SK-N-SH treated with all-trans-retinoic acid at 6 μM for 48 hours (cell line): ENCODE results near the gene RAB6A.

Experiments used
- ATAC-seq: fragments of 200-7000 bp; cut with Tn5 transposase; 3 replicates; pipeline ENCODE4 v1.9.1; 2020; ENCODE audit warnings: mild to moderate bottlenecking, moderate library complexity
- ARNTL ChIP-seq: fragments of 450-650 bp; formaldehyde crosslinking; IDR thresholded peaks from 2 replicates; pipeline ENCODE4 v1.5.0; 2020; ENCODE audit warnings: low read depth, mild to moderate bottlenecking, moderate library complexity, borderline replicate concordance
- BACH2 ChIP-seq: fragments of 250-450 bp; sonication (Bioruptor Pico); IDR thresholded peaks from 2 replicates; pipeline ENCODE4 v1.9.0; 2021; ENCODE audit warnings: mild to moderate bottlenecking, borderline replicate concordance
- CSDC2 ChIP-seq: fragments of 250-450 bp; sonication (Bioruptor Pico); IDR thresholded peaks from 2 replicates; pipeline ENCODE4 v1.5.0; 2020; ENCODE audit warnings: mild to moderate bottlenecking, moderate library complexity
- ESRRG ChIP-seq: fragments of 250-450 bp; sonication (Bioruptor Pico); IDR thresholded peaks from 2 replicates; pipeline ENCODE4 v1.6.1; 2021; ENCODE audit warnings: mild to moderate bottlenecking
- GLIS3 ChIP-seq: fragments of 250-450 bp; sonication (Bioruptor Pico); IDR thresholded peaks from 2 replicates; pipeline ENCODE4 v1.5.0; 2020; ENCODE audit warnings: mild to moderate bottlenecking, moderate library complexity
- ISL1 ChIP-seq: fragments of 250-450 bp; sonication (Bioruptor Pico); IDR thresholded peaks from 2 replicates; pipeline ENCODE4 v2.1.2; 2022; ENCODE audit warnings: mild to moderate bottlenecking, moderate library complexity
- OSR1 ChIP-seq: fragments of 250-450 bp; sonication (Bioruptor Pico); IDR thresholded peaks from 2 replicates; pipeline ENCODE4 v1.8.0; 2022; ENCODE audit warnings: moderate library complexity, mild to moderate bottlenecking, inconsistent platforms
- PATZ1 ChIP-seq: fragments of 250-450 bp; sonication (Bioruptor Pico); IDR thresholded peaks from 2 replicates; pipeline ENCODE4 v1.8.0; 2020; ENCODE audit warnings: mild to moderate bottlenecking, moderate library complexity, borderline replicate concordance
- POU6F1 ChIP-seq: fragments of 250-450 bp; sonication (Bioruptor Pico); IDR thresholded peaks from 2 replicates; pipeline ENCODE4 v1.8.0; 2021; ENCODE audit warnings: low read depth, mild to moderate bottlenecking, moderate library complexity, borderline replicate concordance
- PPARA ChIP-seq: fragments of 250-450 bp; sonication (Bioruptor Pico); IDR thresholded peaks from 2 replicates; pipeline ENCODE4 v1.5.0; 2020; ENCODE audit warnings: mild to moderate bottlenecking, borderline replicate concordance
- RARB ChIP-seq: fragments of 250-450 bp; sonication (Bioruptor Pico); IDR thresholded peaks from 2 replicates; pipeline ENCODE4 v1.8.0; 2021; ENCODE audit warnings: mild to moderate bottlenecking, moderate library complexity
- SNAI2 ChIP-seq: fragments of 250-450 bp; sonication (Bioruptor Pico); IDR thresholded peaks from 2 replicates; pipeline ENCODE4 v1.5.0; 2020; ENCODE audit warnings: mild to moderate bottlenecking, moderate library complexity
- TCF4 ChIP-seq: fragments of 250-450 bp; sonication (Bioruptor Pico); IDR thresholded peaks from 2 replicates; pipeline ENCODE4 v1.8.0; 2021; ENCODE audit warnings: mild to moderate bottlenecking, moderate library complexity, borderline replicate concordance
- TOX ChIP-seq: fragments of 250-450 bp; sonication (Bioruptor Pico); IDR thresholded peaks from 2 replicates; pipeline ENCODE4 v1.8.0; 2021; ENCODE audit warnings: mild to moderate bottlenecking, moderate library complexity, borderline replicate concordance
- TSHZ2 ChIP-seq: fragments of 250-450 bp; sonication (Bioruptor Pico); IDR thresholded peaks from 2 replicates; pipeline ENCODE4 v1.5.0; 2020; ENCODE audit warnings: mild to moderate bottlenecking, moderate library complexity
- ZC3H10 ChIP-seq: fragments of 250-450 bp; sonication (Bioruptor Pico); IDR thresholded peaks from 2 replicates; pipeline ENCODE4 v1.5.1; 2021; ENCODE audit warnings: mild to moderate bottlenecking, moderate library complexity
- ZFP3 ChIP-seq: fragments of 250-450 bp; sonication (Bioruptor Pico); IDR thresholded peaks from 2 replicates; pipeline ENCODE4 v1.5.0; 2020; ENCODE audit warnings: mild to moderate bottlenecking, moderate library complexity
- ZFP30 ChIP-seq: fragments of 450-650 bp; formaldehyde crosslinking; IDR thresholded peaks from 2 replicates; pipeline ENCODE4 v1.5.0; 2022; ENCODE audit warnings: mild to moderate bottlenecking, moderate library complexity
- ZNF565 ChIP-seq: fragments of 450-650 bp; formaldehyde crosslinking; conservative IDR thresholded peaks from 2 replicates; pipeline ENCODE4 v1.5.0; 2020; ENCODE audit warnings: low read depth, mild to moderate bottlenecking, moderate library complexity
- ZNF8 ChIP-seq: fragments of 450-650 bp; formaldehyde crosslinking; IDR thresholded peaks from 2 replicates; pipeline ENCODE4 v1.5.0; 2020; ENCODE audit warnings: mild to moderate bottlenecking, moderate library complexity

The RAB6A gene

GRCh38 chr11:73651661-73652045, 109.2 kb downstream of the RAB6A start:
- ATAC-seq: no peak

GRCh38 chr11:73651252-73651651, 109.6 kb downstream of the RAB6A start:
- no peak for TF ChIP-seq ZFP3 (CRISPR knock-in tag)
- TF ChIP-seq SNAI2: no peak
- TF ChIP-seq TSHZ2 (CRISPR knock-in tag): no peak
- no peak for TF ChIP-seq ISL1 (CRISPR knock-in tag)
- no peak for TF ChIP-seq TOX (CRISPR knock-in tag)
- no peak for TF ChIP-seq POU6F1 (CRISPR knock-in tag)
- no peak for TF ChIP-seq PPARA (CRISPR knock-in tag)
- no peak for TF ChIP-seq GLIS3
- TF ChIP-seq ZFP30: no peak
- no peak for TF ChIP-seq ESRRG (CRISPR knock-in tag)
- no peak for TF ChIP-seq TCF4 (CRISPR knock-in tag)
- TF ChIP-seq ZC3H10 (CRISPR knock-in tag): no peak
- no peak for TF ChIP-seq BACH2 (CRISPR knock-in tag)
- no peak for TF ChIP-seq ZNF565 (CRISPR knock-in tag)
- no peak for TF ChIP-seq RARB (CRISPR knock-in tag)
- ATAC-seq: no peak

More at GRCh38 chr11:73651661-73652045, 109.2 kb downstream of the RAB6A start:
- TF ChIP-seq ARNTL (no peak), RARB (CRISPR knock-in tag) (no peak), ESRRG (CRISPR knock-in tag) (no peak), PATZ1 (CRISPR knock-in tag) (no peak), BACH2 (CRISPR knock-in tag) (no peak), ZFP30 (no peak), TSHZ2 (CRISPR knock-in tag) (no peak), ZNF565 (CRISPR knock-in tag) (no peak), TOX (CRISPR knock-in tag) (no peak)

GRCh38 chr11:73650400-73650799, 110.5 kb downstream of the RAB6A start:
- TF ChIP-seq BACH2 (CRISPR knock-in tag) (no peak), SNAI2 (no peak), PPARA (CRISPR knock-in tag) (no peak), ZNF8 (CRISPR knock-in tag) (no peak), ESRRG (CRISPR knock-in tag) (no peak)
- TF ChIP-seq, all 23 proteins: peak for 0
- no peak for ATAC-seq

- ATAC-seq: no peak
- TF ChIP-seq OSR1 (CRISPR knock-in tag) (no peak), BACH2 (CRISPR knock-in tag) (no peak), GLIS3 (no peak), PATZ1 (CRISPR knock-in tag) (no peak), ISL1 (CRISPR knock-in tag) (no peak), CSDC2 (CRISPR knock-in tag) (no peak), SNAI2 (no peak), ZFP30 (no peak)
Observed at GRCh38 chr11:73649206-73649605, 111.7 kb downstream of the RAB6A start.
